ENCODE data around the gene LRRC36. TPM values are rescaled to one million over a fixed set of nuclear protein-coding genes. Genes with fewer than 3 reads are reported as not detected.
A peak's percentile ranks its signal among the peaks of the same experiment; 100 is the strongest.
"Not testable (repeated sequence)": the region's sequence is repeated elsewhere in the genome, so short reads cannot be mapped to it uniquely, and the experiment has no call there.

LRRC36 gene
- total RNA-seq, 6 experiments from 2014 or later, result not detected

GRCh38 chr16:67361038-67361437 is 34.4 kb downstream of the LRRC36 start:
- no peaks in the 10 kb centered on the region for H3K4me1 Mint-ChIP-seq (ENCODE audit: low read depth)
- no peaks in the 10 kb centered on the region for H3K9me3 Mint-ChIP-seq
- no peak for DNase-seq
- H3K4me3 Mint-ChIP-seq, result no peak overlapping the region
- H3K27me3 Mint-ChIP-seq (ENCODE audit: insufficient read depth), result peaks cover 18% of the 10 kb centered on the region
- TF ChIP-seq CTCF (IDR thresholded peaks at IDR 0.05), result no peak
- no peak overlapping the region for H3K27ac Mint-ChIP-seq
- H3K36me3 Mint-ChIP-seq (ENCODE audit: low read depth), result no peaks in the 10 kb centered on the region

DNA sequence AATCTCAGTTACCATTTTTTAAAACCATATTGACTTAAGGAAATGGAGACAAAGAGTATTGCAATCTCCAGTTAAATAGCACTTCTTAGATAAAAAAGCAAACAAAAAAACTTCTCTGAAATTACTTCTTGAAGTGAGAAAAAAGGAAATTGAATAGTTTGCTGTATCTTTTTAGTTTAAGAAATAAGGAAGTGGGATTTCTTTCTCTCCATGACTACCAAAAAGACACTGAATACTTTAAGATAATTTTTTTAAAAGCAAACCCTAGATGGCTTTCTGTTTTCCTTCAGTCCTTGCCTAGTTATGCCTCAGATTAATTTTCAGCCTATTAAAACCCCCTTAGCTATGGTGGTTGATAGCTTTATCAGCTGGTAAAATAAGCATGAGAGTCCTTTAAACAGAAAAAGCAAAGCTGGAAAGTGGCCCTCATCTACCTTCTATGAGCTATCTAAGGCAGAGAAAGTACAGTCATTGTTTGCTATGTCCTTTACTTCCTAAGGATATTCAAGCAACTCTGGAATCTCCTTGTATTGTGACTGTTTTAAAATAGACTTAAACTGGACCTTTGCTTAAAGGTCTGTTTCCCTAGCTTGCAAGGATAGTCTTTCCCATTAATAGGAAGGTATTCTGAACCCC is 38.1 kb downstream of the LRRC36 start:
- Mint-ChIP-seq H3K4me1 (ENCODE audit: low read depth) (no peaks in the 10 kb centered on the region), H3K4me3 (no peak overlapping the region), H3K27me3 (ENCODE audit: insufficient read depth) (peaks cover 13% of the 10 kb centered on the region), H3K36me3 (ENCODE audit: low read depth) (no peaks in the 10 kb centered on the region), H3K27ac (no peak overlapping the region), H3K9me3 (no peaks in the 10 kb centered on the region)
- no peak for DNase-seq
- no peak for TF ChIP-seq CTCF (IDR thresholded peaks at IDR 0.05)

DNA sequence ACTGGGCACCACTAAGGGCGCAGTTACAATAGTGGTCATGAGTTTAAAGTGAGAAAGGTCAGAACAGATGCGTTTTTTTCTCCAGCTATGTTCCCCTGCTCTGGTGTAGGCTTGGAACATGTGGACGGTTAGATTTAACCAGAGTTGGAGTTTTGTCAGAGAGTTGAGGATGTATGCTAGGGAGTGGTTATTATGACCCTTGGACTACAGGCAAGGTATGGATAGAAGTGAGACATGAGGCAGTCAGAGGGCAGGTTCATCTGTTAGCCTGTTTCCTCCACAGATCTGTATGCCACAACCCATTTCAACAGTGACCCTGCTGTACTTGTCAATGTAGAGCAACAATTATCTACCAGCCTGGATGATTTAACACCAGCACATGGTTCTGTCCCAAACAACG is 44.0 kb downstream of the LRRC36 start:
- H3K9me3 Mint-ChIP-seq, result no peaks in the 10 kb centered on the region
- no peak for TF ChIP-seq CTCF (IDR thresholded peaks at IDR 0.05)
- no peak overlapping the region for H3K4me3 Mint-ChIP-seq
- no peak for DNase-seq
- H3K27me3 Mint-ChIP-seq (ENCODE audit: insufficient read depth), result peaks cover 8% of the 10 kb centered on the region
- H3K27ac Mint-ChIP-seq, result no peak overlapping the region
- H3K4me1 Mint-ChIP-seq (ENCODE audit: low read depth), result peaks cover 6% of the 10 kb centered on the region; the same call in 1 of the 2 replicates
- no peaks in the 10 kb centered on the region for H3K36me3 Mint-ChIP-seq (ENCODE audit: low read depth)

- Mint-ChIP-seq H3K27me3 (ENCODE audit: insufficient read depth) (peaks cover 15% of the 10 kb centered on the region), H3K36me3 (ENCODE audit: low read depth) (no peaks in the 10 kb centered on the region)
These were observed 46.0 kb downstream of the LRRC36 start for GRCh38 chr16:67372664-67373063.

GRCh38 chr16:67376012-67376411 is 49.4 kb downstream of the LRRC36 start:
- peaks cover 19% of the 10 kb centered on the region for H3K27me3 Mint-ChIP-seq (ENCODE audit: insufficient read depth)
- H3K4me1 Mint-ChIP-seq (ENCODE audit: low read depth); H3K4me3 Mint-ChIP-seq; H3K9me3 Mint-ChIP-seq; H3K36me3 Mint-ChIP-seq (ENCODE audit: low read depth); H3K27ac Mint-ChIP-seq; DNase-seq: not testable (repeated sequence)

More at GRCh38 chr16:67372664-67373063, 46.0 kb downstream of the LRRC36 start:
- DNase-seq, result peak; percentile 19
- H3K4me3 Mint-ChIP-seq, result no peak overlapping the region
- no peak overlapping the region for H3K27ac Mint-ChIP-seq
- peaks cover 6% of the 10 kb centered on the region; the same call in 1 of the 2 replicates for H3K4me1 Mint-ChIP-seq (ENCODE audit: low read depth)
- TF ChIP-seq CTCF (IDR thresholded peaks at IDR 0.05), result peak; percentile 73
- no peaks in the 10 kb centered on the region for H3K9me3 Mint-ChIP-seq

DNA sequence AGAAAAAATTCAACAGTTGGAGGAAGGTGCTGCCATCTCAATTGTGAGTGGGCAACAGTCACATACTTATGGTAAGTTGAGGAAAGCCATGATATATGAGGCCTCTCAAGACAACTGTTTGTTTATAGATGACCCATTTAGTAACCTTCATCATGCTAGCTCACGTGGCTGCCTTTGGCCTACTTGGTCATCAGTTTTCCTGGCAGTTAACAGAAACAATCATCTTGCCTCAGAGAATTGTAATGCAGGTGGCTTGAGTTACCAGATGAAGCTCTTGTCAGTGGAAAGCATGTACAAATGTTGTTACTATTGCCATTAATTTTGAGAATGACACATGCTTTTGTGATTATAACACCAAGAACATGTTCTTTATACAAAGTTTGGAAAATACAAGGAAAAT is 52.0 kb downstream of the LRRC36 start:
- H3K27me3 Mint-ChIP-seq (ENCODE audit: insufficient read depth), result peaks cover 30% of the 10 kb centered on the region
- peaks cover 6% of the 10 kb centered on the region; the same call in 1 of the 2 replicates for H3K4me1 Mint-ChIP-seq (ENCODE audit: low read depth)
- H3K27ac Mint-ChIP-seq, result no peak overlapping the region
- H3K9me3 Mint-ChIP-seq, result no peaks in the 10 kb centered on the region
- no peak for TF ChIP-seq CTCF (IDR thresholded peaks at IDR 0.05)
- H3K36me3 Mint-ChIP-seq (ENCODE audit: low read depth), result no peaks in the 10 kb centered on the region
- H3K4me3 Mint-ChIP-seq, result no peak overlapping the region
- no peak for DNase-seq
